OCI-LY3 (cell line): ENCODE results near the gene HECA.

ENCODE experiments used
- H2AFZ ChIP-seq: fragments of 200-600, 300-600 bp; shearing (Covaris generic); 2 replicates; pipeline ENCODE4 v1.6.0; 2014; ENCODE audit warnings: antibody characterized with exemption, low read depth, low read length
- H3K27ac ChIP-seq: fragments of 200-600, 300-600 bp; sonication (generic); 2 replicates; pipeline ENCODE4 v1.5.1; 2014; ENCODE audit warnings: mild to moderate bottlenecking, low read length, moderate library complexity, mixed read lengths
- H3K27me3 ChIP-seq: fragments of 200-600, 300-600 bp; sonication (generic); 2 replicates; pipeline ENCODE4 v1.6.1; 2014; ENCODE audit warnings: low read depth, low read length, mixed read lengths
- H3K36me3 ChIP-seq: fragments of 200-600, 300-600 bp; sonication (generic); replicated peaks from 2 replicates; pipeline ENCODE3; 2014; ENCODE audit warnings: low read depth, low read length, mixed read lengths
- H3K4me1 ChIP-seq: fragments of 300-600, 200-600 bp; sonication (generic); 2 replicates; pipeline ENCODE4 v1.6.1; 2014; ENCODE audit warnings: low read length, mixed read lengths
- H3K4me2 ChIP-seq: fragments of 200-600, 300-600 bp; sonication (generic); 2 replicates; pipeline ENCODE4 v1.6.1; 2014; ENCODE audit warnings: low read length, mixed read lengths
- H3K4me3 ChIP-seq: fragments of 300-600, 200-600 bp; sonication (generic); 2 replicates; pipeline ENCODE4 v1.5.1; 2014; ENCODE audit warnings: antibody characterized with exemption, mild to moderate bottlenecking, low read length, moderate library complexity
- H3K79me2 ChIP-seq: fragments of 300-600, 200-600 bp; shearing (Covaris generic); 2 replicates; pipeline ENCODE4 v1.6.1; 2014; ENCODE audit warnings: mild to moderate bottlenecking, low read length, mixed read lengths
- H3K9ac ChIP-seq: fragments of 300-600, 200-600 bp; shearing (Covaris generic); 2 replicates; pipeline ENCODE4 v1.6.0; 2014; ENCODE audit warnings: mild to moderate bottlenecking, low read length, moderate library complexity
- H3K9me3 ChIP-seq: fragments of 200-600, 300-600 bp; shearing (Covaris generic); 2 replicates; pipeline ENCODE4 v1.6.1; 2014; ENCODE audit warnings: low read length, mixed read lengths; ENCODE audit not compliant: insufficient read depth
- H4K20me1 ChIP-seq: fragments of 200-600, 300-600 bp; sonication (generic); 2 replicates; pipeline ENCODE4 v1.6.1; 2016; ENCODE audit warnings: low read length, mixed read lengths; ENCODE audit not compliant: insufficient read depth
- CTCF ChIP-seq: fragments of 200-600, 300-600 bp; sonication (generic); IDR thresholded peaks from 2 replicates; pipeline ENCODE4 v1.5.1; 2014; ENCODE audit warnings: antibody characterized with exemption, low read length, low read depth
- EZH2phosphoT487 ChIP-seq: fragments of 200-600 bp; shearing (Covaris generic); IDR thresholded peaks from 2 replicates; pipeline ENCODE4 v1.6.1; 2018; ENCODE audit warnings: antibody characterized with exemption, mixed run types, low read depth

Gene HECA

GRCh38 chr6:139143111-139143510, 8.2 kb downstream of the HECA start:
- Histone ChIP-seq H3K36me3 (no peaks in the 10 kb centered on the region), H4K20me1 (peaks cover 17% of the 10 kb centered on the region; the same call in 1 of the 2 replicates), H3K4me3 (no peak overlapping the region), H3K27ac (no peak overlapping the region), H3K9me3 (no peaks in the 10 kb centered on the region), H3K4me2 (no peak overlapping the region), H3K27me3 (no peaks in the 10 kb centered on the region), H3K79me2 (peaks cover 58% of the 10 kb centered on the region), H3K9ac (no peak overlapping the region), H3K4me1 (peaks cover 40% of the 10 kb centered on the region), H2AFZ (no peak overlapping the region)
- TF ChIP-seq CTCF (no peak), EZH2phosphoT487 (no peak)

- Histone ChIP-seq H3K9ac (no peak overlapping the region), H3K4me2 (no peak overlapping the region), H3K79me2 (peaks cover 58% of the 10 kb centered on the region)
Measured at GRCh38 chr6:139144490-139145085, 9.7 kb downstream of the HECA start.

GRCh38 chr6:139145661-139146060, 10.8 kb downstream of the HECA start:
- Histone ChIP-seq H3K4me2 (peak overlapping the region; percentile 56; the same call in 1 of the 2 replicates), H3K27ac (no peak overlapping the region), H2AFZ (no peak overlapping the region), H3K27me3 (no peaks in the 10 kb centered on the region), H3K36me3 (no peaks in the 10 kb centered on the region), H3K4me3 (no peak overlapping the region), H3K9ac (no peak overlapping the region), H3K79me2 (peaks cover 57% of the 10 kb centered on the region), H3K9me3 (no peaks in the 10 kb centered on the region), H3K4me1 (peaks cover 58% of the 10 kb centered on the region), H4K20me1 (peaks cover 11% of the 10 kb centered on the region; the same call in 1 of the 2 replicates)
- TF ChIP-seq EZH2phosphoT487 (no peak), CTCF (no peak)

More at GRCh38 chr6:139144490-139145085, 9.7 kb downstream of the HECA start:
- Histone ChIP-seq H3K27ac (no peak overlapping the region), H2AFZ (no peak overlapping the region), H3K36me3 (no peaks in the 10 kb centered on the region), H3K9me3 (no peaks in the 10 kb centered on the region), H3K4me1 (peaks cover 49% of the 10 kb centered on the region), H4K20me1 (peaks cover 15% of the 10 kb centered on the region; the same call in 1 of the 2 replicates), H3K4me3 (no peak overlapping the region), H3K27me3 (no peaks in the 10 kb centered on the region)
- TF ChIP-seq CTCF (no peak), EZH2phosphoT487 (no peak)

- H3K36me3 ChIP-seq = no peaks in the 10 kb centered on the region
- no peak for TF ChIP-seq EZH2phosphoT487
- TF ChIP-seq CTCF = no peak
- no peak overlapping the region for H2AFZ ChIP-seq
- H3K9me3 ChIP-seq = no peaks in the 10 kb centered on the region
- peaks cover 15% of the 10 kb centered on the region; the same call in 1 of the 2 replicates for H4K20me1 ChIP-seq
- peak overlapping the region; percentile 56 for H3K4me2 ChIP-seq
- H3K79me2 ChIP-seq = peaks cover 63% of the 10 kb centered on the region
- H3K27me3 ChIP-seq = no peaks in the 10 kb centered on the region
- peak overlapping the region; percentile 21; the same call in 1 of the 2 replicates for H3K4me3 ChIP-seq
- H3K9ac ChIP-seq = no peak overlapping the region
- no peak overlapping the region for H3K27ac ChIP-seq
- peaks cover 63% of the 10 kb centered on the region for H3K4me1 ChIP-seq
Measured at GRCh38 chr6:139146317-139146726, 11.4 kb downstream of the HECA start.
